Limb (tissue), 2 donors: Measurements from ENCODE around the gene ALKBH3.
A peak's percentile ranks its signal among the peaks of the same experiment; 100 is the strongest.

Source experiments
- DNase-seq, 2 donors: peaks; one replicate each; pipeline ENCODE4 v3.0.0-alpha.2; 2016; ENCODE audit errors: extremely low spot score in 2 of 2

Gene ALKBH3

DNA sequence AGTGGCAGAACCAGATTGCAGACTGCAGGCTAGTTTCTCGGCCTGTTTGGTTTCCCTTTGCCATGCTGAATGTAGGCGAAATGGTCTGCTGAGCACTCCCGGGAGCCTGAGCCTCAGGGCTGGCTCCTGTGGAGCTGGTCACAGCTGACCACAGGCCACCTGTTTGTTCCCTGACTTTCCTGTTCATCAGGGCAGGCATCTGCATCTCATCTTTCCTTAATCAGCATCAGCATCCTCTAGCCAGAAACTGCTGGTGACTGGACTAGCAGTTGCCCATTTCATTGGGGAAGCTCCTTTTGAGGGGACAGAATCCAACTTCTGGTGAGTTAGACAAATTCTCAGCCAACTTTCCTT, 41.6 kb downstream of the ALKBH3 start:
- no peak for DNase-seq

GRCh38 chr11:43922744-43923405, 42.2 kb downstream of the ALKBH3 start:
- DNase-seq, result no peak

GRCh38 chr11:43923406-43924111, 42.9 kb downstream of the ALKBH3 start:
- DNase-seq, result peak in 1 of 2 donors; percentile 76

GRCh38 chr11:43924112-43924855, 43.7 kb downstream of the ALKBH3 start:
- no peak for DNase-seq

DNA sequence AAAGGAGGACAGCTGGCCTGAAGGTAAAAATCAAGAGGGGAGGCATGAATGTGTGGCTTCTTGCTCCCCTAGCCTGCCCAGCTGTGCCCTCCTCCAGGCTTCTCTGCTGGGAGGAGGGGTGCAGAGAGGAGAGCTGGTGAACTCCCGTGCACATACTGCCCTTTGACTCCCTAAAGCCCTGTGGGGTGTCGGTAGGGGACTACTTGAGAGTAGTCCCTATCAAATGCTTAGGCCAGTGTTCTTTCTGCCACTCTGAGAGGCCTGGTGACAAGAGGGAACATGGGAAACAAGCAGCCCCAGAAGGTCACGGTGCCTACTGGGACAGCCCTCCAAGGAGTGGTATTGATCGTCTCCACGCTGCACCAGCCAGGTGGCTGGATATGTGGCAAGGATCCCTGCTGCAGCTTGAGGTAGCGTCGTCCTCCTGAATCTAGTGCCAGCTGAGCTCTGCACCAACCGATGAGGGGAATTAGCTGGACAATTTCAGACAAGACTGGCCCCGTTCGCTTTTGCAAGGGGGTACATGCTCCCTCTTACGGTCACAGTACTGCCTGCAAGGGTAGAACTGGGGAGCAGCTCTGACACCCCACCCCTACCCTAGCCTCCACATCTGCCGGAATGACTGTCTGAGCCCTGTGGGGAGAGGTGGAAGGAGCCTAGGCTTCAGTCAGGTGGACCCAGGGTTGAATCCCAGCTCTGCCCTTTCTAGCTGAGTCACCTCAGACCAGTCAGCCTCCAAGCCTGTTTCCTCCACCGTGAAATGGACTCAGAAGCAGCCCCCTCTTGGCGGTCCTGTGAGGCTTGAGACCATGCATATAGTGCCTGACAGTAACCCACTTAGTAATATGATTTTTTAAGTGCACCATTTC, 44.7 kb downstream of the ALKBH3 start:
- no peak for DNase-seq

DNA sequence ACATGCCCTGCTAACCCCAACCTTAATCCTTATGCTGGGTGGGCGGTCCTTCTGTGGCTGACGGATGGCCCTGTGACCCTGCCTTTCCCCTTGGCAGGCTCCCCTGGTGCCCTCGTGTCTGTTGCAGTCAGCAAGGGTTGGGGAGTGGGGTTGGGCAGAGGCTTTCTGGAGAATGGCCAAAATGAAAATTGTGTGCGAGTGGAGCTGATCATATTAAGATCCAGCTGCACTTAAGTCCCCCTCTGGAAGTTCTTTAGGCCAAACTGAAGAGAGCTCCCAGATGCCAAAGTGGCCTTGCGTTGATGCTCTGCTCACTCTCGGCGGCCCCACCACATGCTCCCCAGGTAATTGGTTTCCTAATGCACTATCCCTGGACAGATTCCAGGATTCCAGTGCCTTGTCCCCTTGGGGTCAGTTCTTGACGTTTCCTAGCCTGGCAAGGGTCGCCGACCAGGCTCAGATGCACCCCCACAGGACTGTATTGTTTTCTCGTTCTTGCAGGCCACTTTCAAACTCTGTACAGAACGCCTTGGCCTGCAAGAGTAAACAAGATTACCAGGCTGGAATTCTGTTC, 45.4 kb downstream of the ALKBH3 start:
- DNase-seq, result no peak

DNA sequence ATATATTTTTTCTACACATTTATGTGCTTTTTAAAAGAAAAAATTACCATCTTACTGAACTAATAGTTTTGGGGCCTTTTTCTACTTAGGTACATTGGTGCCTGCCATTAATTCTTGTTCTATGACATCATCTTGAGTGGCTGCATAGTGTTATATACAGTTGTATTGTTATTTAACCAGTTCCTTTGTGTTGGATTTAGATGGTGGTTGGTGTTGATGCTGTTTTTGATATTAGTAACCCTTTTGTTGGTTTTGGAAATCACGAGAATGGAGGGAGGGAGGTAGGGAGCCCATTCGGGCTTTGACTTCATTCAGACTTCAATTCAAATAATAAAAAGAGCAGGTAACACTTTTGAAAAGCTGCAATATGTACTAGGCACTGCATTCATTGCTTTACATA, 46.4 kb downstream of the ALKBH3 start:
- no peak for DNase-seq

DNA sequence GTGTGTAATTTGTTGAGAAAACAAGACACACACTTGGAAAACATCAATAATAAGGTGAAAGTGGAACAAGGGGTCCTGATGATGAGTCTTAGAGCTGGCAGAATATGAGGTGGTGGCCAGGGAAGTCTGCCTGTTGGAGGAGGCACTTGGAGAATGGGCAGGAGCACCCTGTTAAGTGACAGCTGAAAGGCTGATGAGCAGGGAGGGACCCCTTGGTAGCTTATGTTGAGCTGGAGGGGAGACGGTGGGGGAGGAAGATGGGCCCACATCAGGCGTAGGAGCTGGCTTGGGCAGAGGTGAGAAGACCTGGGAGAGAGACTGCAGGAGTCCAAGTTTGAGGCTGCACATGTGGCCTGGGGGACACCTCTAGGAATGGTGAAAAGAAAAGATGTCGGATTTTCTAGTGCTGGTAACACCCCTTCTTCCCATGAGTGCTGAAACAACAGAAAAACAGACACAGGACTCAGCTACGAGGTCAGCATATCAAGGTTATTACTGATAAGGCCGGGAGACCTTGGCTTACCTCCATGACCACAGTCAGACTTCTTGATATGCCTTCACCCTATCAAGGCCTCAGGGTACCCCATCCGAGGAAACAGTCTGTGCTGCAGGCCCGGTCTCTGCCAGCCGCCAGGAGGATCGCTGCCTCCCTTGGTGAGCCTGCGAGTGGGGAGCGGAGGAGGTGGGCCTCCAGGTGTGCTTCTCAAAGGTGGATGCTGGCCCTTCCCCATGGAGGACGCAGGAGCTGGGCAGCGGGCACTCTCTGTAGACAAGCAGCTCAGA, 47.5 kb downstream of the ALKBH3 start:
- DNase-seq, result no peak

DNA sequence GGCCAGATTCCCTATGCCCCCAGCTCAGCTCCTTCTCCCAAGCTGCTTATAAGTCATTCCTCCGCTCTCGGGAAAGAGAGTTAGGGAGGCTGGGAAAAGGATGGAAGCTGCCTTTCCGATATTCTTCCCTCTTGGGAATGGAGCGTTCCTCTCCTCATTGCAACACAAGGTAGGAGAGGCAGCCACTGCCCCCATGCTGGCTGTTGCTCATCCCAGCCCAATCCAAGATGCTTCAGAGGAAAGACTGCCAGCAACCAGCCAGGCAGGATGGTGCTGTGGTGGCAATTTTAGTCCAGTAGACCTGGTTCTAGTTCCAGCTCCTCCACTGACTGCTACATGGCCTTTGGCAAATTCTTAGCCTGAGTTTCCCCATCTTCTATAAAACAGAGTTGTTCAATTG, 48.1 kb downstream of the ALKBH3 start:
- no peak for DNase-seq

DNA sequence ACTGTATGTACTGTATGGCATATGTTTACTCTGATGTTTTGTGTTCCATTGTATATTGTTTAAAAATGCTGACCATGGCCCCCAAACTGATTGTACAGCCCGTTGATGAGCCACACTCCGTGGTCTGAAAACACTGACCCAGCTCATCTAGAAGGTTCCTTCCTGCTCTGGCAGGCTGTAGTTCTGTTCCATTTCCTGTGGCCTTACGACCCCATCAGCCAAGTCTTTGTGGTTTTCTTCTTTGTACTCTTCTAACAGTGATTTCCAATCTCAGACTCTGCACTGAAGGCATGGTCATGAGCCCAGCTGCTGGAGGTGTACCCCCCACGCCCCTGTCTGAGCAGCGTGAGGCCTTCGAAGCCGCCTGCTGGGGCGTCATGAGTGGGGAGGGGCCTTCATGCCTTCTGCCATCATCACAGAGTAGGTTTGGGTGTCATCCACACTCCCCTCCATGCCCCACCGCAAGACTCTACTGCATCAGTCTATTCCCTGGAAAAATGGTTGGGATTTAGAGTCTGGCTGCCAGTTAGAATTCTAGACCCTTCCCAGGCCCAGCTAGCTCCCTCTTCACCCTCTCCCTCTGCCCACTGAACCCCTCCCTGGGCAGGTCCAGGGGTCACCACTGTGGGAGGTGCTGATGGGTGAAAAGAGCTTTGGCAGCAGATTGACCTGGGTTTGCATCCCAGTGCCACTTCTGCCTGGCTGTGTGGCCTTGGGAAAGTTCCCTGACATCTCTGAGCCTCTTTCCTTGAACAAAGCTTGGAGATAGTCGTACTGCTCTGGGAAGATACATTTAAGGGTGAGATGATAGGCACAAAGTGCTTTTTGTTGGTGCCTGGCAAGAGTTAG, 50.5 kb downstream of the ALKBH3 start:
- DNase-seq, result no peak

- DNase-seq, result no peak
Observed at GRCh38 chr11:43931717-43932039, 51.0 kb downstream of the ALKBH3 start.

DNA sequence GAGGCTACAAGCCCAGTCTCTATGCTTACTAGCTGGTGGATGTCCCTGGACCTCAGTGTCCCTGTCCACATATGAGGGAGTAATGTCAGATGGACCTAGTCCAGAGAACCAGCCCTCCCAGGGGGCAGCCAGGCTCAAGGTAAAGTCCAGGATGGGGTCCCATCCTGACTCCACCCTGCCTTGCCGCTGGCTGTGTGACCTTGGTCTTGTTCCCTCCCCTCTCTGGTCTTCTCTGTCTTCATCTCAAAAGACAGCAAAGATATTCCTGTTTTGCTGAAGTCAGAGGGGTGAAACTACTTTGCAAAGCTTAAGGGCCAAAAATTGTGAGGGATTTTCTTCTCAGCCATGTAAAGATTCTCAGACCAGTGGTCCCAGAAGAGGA, 52.6 kb downstream of the ALKBH3 start:
- DNase-seq, result no peak

DNA sequence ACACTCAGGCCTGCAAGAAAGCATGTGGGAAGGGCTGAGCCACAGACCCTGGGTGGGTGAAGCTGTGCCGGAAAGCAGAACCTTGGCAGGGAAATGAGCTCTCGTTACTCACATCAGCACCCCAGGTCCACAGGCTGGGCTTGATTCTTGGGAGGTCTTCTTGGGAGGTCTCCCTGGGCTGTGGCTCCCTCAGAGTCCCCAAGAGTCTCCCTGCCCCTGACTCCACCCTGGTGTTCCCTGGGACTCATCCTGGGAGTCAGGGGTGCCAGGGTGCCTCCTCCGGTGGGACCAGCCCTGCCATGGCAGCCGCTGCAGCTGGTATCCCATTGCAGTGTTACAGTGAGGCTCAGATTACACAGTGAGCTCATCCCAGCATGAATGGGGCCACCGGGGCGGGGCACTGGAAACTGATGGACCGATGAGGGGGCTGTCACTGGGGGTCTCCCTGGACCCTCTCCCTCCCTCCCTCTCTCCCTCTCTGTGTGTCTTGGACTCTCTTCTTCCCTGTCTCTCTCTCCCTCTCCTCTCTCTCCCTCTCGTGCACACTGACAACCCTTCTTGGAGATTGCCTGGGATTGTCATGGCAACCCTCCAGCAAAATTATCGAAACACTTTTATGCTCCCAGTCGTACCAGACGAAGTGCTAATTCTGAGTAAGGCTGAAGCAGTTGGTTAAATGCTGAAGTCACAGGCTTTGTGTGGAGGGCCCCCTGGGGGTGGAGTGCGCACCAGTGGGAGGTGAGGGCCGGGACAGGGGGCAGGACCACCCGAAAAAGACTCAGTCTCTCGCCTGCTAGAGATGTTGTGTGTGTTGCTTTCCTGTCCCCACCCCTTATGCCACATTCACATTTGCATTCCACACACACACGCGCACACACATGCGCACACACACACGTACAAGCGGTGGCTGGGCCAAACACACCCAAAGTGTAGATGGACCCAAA, 53.2 kb downstream of the ALKBH3 start:
- DNase-seq, result peak; percentile 39 to 81

GRCh38 chr11:43934601-43935423, 54.2 kb downstream of the ALKBH3 start:
- DNase-seq, result no peak

GRCh38 chr11:43935424-43935979, 54.9 kb downstream of the ALKBH3 start:
- peak in 1 of 2 donors; percentile 48 for DNase-seq

GRCh38 chr11:43936076-43936475, 55.4 kb downstream of the ALKBH3 start:
- no peak for DNase-seq
